ENCODE results near the gene NLRX1.

DNA sequence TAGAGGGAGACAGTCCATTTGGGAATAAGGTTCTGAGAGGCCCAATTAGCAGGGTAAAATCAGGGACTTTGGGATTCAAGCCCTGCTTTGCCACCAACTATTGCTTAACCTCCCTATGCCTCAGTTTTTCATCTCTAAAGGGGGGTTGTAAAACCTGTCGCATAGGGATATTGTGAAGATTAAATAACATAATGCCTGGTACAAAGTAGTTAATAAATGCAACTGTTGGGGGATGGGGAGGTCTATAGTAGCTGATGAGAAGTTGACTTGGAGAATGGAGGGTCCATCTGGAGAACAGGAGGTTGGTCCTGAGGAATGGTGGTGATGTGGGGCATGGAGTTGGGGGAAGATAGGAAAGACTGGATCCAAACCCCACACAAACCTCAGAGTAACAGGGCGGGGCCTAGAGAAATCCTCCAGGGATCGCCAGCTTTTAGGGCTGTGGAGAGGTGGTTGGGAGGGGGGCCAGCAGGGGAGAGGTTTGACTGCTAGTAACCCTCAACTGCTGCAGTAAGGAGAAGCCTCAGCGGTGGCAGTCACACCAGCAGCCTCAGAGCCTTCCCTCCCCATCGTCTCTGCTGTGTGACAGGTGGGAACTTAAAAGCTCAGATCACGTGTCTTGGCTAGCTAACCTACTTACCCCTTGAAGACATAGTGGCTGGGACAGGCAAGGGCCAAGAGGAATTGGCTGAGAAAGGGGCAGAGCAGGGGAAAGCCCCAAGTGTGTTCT, 20.8 kb upstream of the NLRX1 start:
- no peak for TF ChIP-seq POLR2A (IDR thresholded peaks at IDR 0.05)
- no peak for TF ChIP-seq CTCF (IDR thresholded peaks at IDR 0.05)
